ENCODE data around the gene KAT14. TPM values are rescaled to one million over a fixed set of nuclear protein-coding genes. Genes with fewer than 3 reads are reported as not detected.
A peak's percentile ranks its signal among the peaks of the same experiment; 100 is the strongest.
"Not testable (repeated sequence)": the region's sequence is repeated elsewhere in the genome, so short reads cannot be mapped to it uniquely, and the experiment has no call there.

KAT14 gene
- total RNA-seq, 1 donor from 2014 or later = 8.4 TPM

GRCh38 chr20:18223409-18223808 is 85.7 kb downstream of the KAT14 start:
- no peak overlapping the region for H2AFZ ChIP-seq (ENCODE audit: low read depth, low read length)

DNA sequence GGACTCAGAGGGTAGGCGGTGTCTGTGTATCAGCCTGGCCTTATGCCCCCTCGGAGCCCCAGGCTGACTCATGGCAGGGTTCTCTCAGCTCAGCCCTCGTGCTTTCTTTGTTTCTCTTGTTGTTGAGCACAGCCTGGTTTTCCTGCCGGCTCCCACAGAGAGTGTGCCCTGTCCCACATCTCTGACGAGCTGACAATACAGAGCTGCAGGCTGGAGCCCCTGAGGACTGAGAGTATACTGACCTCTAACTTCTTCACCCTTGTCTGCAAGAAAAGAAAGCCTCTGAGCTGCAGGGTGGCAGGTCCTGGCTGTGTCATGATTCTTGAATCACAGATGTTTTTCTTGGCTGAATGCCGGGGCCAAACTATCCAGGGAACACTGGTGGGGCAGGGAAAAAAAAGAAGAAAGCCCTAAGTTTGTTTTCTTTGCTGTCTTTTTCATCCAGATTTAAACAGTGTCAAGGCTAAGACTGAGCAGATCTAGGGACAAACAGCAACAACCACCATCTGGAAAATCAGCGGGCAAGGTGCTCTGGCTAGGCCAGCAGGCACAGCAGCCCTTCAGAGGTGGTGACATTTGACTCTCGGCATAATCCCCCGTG is 87.4 kb downstream of the KAT14 start:
- no peaks in the 10 kb centered on the region for H3K79me2 ChIP-seq (ENCODE audit: insufficient read depth, low read length)
- no peaks in the 10 kb centered on the region for H3K36me3 ChIP-seq (ENCODE audit: insufficient read depth, low read length)
- no peaks in the 10 kb centered on the region for H3K27me3 ChIP-seq (ENCODE audit: insufficient read depth, low read length)
- Mint-ChIP-seq H3K27ac (ENCODE audit: unreplicated experiment) (peak overlapping the region; percentile 79), H3K4me1 (ENCODE audit: low read depth, unreplicated experiment) (peaks cover 31% of the 10 kb centered on the region), H3K36me3 (ENCODE audit: low read depth, unreplicated experiment) (no peaks in the 10 kb centered on the region), H3K4me3 (ENCODE audit: unreplicated experiment) (peak overlapping the region; percentile 34), H3K9me3 (ENCODE audit: unreplicated experiment) (peaks cover 2% of the 10 kb centered on the region), H3K27me3 (ENCODE audit: low read depth, unreplicated experiment) (no peaks in the 10 kb centered on the region)
- peak overlapping the region; percentile 37 for H2AFZ ChIP-seq (ENCODE audit: low read depth, low read length)
- no peak for TF ChIP-seq EZH2 (IDR thresholded peaks at IDR 0.05; ENCODE audit: insufficient read depth, low read length)
- TF ChIP-seq, protein P1, sequence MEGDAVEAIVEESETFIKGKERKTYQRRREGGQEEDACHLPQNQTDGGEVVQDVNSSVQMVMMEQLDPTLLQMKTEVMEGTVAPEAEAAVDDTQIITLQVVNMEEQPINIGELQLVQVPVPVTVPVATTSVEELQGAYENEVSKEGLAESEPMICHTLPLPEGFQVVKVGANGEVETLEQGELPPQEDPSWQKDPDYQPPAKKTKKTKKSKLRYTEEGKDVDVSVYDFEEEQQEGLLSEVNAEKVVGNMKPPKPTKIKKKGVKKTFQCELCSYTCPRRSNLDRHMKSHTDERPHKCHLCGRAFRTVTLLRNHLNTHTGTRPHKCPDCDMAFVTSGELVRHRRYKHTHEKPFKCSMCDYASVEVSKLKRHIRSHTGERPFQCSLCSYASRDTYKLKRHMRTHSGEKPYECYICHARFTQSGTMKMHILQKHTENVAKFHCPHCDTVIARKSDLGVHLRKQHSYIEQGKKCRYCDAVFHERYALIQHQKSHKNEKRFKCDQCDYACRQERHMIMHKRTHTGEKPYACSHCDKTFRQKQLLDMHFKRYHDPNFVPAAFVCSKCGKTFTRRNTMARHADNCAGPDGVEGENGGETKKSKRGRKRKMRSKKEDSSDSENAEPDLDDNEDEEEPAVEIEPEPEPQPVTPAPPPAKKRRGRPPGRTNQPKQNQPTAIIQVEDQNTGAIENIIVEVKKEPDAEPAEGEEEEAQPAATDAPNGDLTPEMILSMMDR (IDR thresholded peaks at IDR 0.05; ENCODE audit: insufficient read depth, low read depth, low read length) = no peak
- H3K9me3 ChIP-seq (ENCODE audit: insufficient read depth, low read depth, low read length) = no peaks in the 10 kb centered on the region
- H3K27ac ChIP-seq (ENCODE audit: low read depth, low read length) = no peak overlapping the region
- H3K4me1 ChIP-seq (ENCODE audit: insufficient read depth, low read length) = peaks cover 13% of the 10 kb centered on the region
- H4K20me1 ChIP-seq (ENCODE audit: insufficient read depth, low read length) = no peaks in the 10 kb centered on the region
- DNase-seq (ENCODE audit: low read depth) = peak; percentile 41
- peak overlapping the region; percentile 80 for H3K4me2 ChIP-seq (ENCODE audit: low read length)
- FAIRE-seq = no peak
- H3K9ac ChIP-seq (ENCODE audit: low read length) = peak overlapping the region; percentile 7
- peak overlapping the region; percentile 35 for H3K4me3 ChIP-seq (ENCODE audit: insufficient read depth, low read depth, low read length)

More at GRCh38 chr20:18223409-18223808, 85.7 kb downstream of the KAT14 start:
- no peaks in the 10 kb centered on the region for H3K9me3 ChIP-seq (ENCODE audit: insufficient read depth, low read depth, low read length)
- H3K27me3 Mint-ChIP-seq (ENCODE audit: low read depth, unreplicated experiment) = peaks cover 2% of the 10 kb centered on the region
- FAIRE-seq (no peak), DNase-seq (ENCODE audit: low read depth) (no peak)
- no peaks in the 10 kb centered on the region for H4K20me1 ChIP-seq (ENCODE audit: insufficient read depth, low read length)
- peak overlapping the region; percentile 9 for H3K4me3 Mint-ChIP-seq (ENCODE audit: unreplicated experiment)
- H3K4me2 ChIP-seq (ENCODE audit: low read length) = no peak overlapping the region
- H3K36me3 ChIP-seq (ENCODE audit: insufficient read depth, low read length) = no peaks in the 10 kb centered on the region
- no peaks in the 10 kb centered on the region for H3K36me3 Mint-ChIP-seq (ENCODE audit: low read depth, unreplicated experiment)
- no peak overlapping the region for H3K4me3 ChIP-seq (ENCODE audit: insufficient read depth, low read depth, low read length)
- peaks cover 3% of the 10 kb centered on the region for H3K9me3 Mint-ChIP-seq (ENCODE audit: unreplicated experiment)
- no peak overlapping the region for H3K27ac ChIP-seq (ENCODE audit: low read depth, low read length)
- H3K27me3 ChIP-seq (ENCODE audit: insufficient read depth, low read length) = no peaks in the 10 kb centered on the region
- H3K9ac ChIP-seq (ENCODE audit: low read length) = no peak overlapping the region
- H3K4me1 Mint-ChIP-seq (ENCODE audit: low read depth, unreplicated experiment) = peaks cover 31% of the 10 kb centered on the region
- no peak overlapping the region for H3K27ac Mint-ChIP-seq (ENCODE audit: unreplicated experiment)
- no peak for TF ChIP-seq EZH2 (IDR thresholded peaks at IDR 0.05; ENCODE audit: insufficient read depth, low read length)
- TF ChIP-seq, protein P1 (IDR thresholded peaks at IDR 0.05; ENCODE audit: insufficient read depth, low read depth, low read length) = no peak
- peaks cover 13% of the 10 kb centered on the region for H3K4me1 ChIP-seq (ENCODE audit: insufficient read depth, low read length)
- H3K79me2 ChIP-seq (ENCODE audit: insufficient read depth, low read length) = no peaks in the 10 kb centered on the region

DNA sequence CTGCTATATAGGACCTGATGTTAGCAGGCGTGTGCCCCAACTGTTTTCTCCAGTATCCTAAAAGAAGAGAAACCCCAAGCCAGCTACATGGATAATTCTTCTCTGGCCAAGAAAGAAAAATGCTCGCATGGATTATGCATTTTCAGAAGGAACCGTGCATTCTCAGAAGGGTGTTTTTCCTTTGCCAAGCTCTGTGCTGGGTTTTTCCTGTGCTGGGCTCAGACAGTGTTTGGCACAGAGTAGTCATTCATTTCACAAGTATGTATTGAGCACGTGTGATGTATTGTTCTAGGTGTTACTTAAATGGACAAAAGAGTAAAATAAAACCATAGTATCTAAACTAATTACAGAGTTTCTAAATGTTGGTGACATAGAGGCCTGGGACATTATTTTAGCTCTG is 88.0 kb downstream of the KAT14 start:
- Mint-ChIP-seq H3K27me3 (ENCODE audit: low read depth, unreplicated experiment) (no peaks in the 10 kb centered on the region), H3K27ac (ENCODE audit: unreplicated experiment) (no peak overlapping the region), H3K9me3 (ENCODE audit: unreplicated experiment) (no peaks in the 10 kb centered on the region), H3K36me3 (ENCODE audit: low read depth, unreplicated experiment) (no peaks in the 10 kb centered on the region), H3K4me3 (ENCODE audit: unreplicated experiment) (no peak overlapping the region), H3K4me1 (ENCODE audit: low read depth, unreplicated experiment) (peaks cover 31% of the 10 kb centered on the region)
- peak overlapping the region; percentile 80 for H3K4me2 ChIP-seq (ENCODE audit: low read length)
- TF ChIP-seq, protein P1 (IDR thresholded peaks at IDR 0.05; ENCODE audit: insufficient read depth, low read depth, low read length) = no peak
- TF ChIP-seq EZH2 (IDR thresholded peaks at IDR 0.05; ENCODE audit: insufficient read depth, low read length) = no peak
- H3K27me3 ChIP-seq (ENCODE audit: insufficient read depth, low read length) = no peaks in the 10 kb centered on the region
- H3K27ac ChIP-seq (ENCODE audit: low read depth, low read length) = no peak overlapping the region
- H3K36me3 ChIP-seq (ENCODE audit: insufficient read depth, low read length) = no peaks in the 10 kb centered on the region
- peaks cover 13% of the 10 kb centered on the region for H3K4me1 ChIP-seq (ENCODE audit: insufficient read depth, low read length)
- no peaks in the 10 kb centered on the region for H3K9me3 ChIP-seq (ENCODE audit: insufficient read depth, low read depth, low read length)
- peak; percentile 4 for DNase-seq (ENCODE audit: low read depth)
- FAIRE-seq = no peak
- H2AFZ ChIP-seq (ENCODE audit: low read depth, low read length) = no peak overlapping the region
- peak overlapping the region; percentile 7 for H3K9ac ChIP-seq (ENCODE audit: low read length)
- no peaks in the 10 kb centered on the region for H3K79me2 ChIP-seq (ENCODE audit: insufficient read depth, low read length)
- no peaks in the 10 kb centered on the region for H4K20me1 ChIP-seq (ENCODE audit: insufficient read depth, low read length)
- no peak overlapping the region for H3K4me3 ChIP-seq (ENCODE audit: insufficient read depth, low read depth, low read length)

- H3K9me3 Mint-ChIP-seq (ENCODE audit: unreplicated experiment); DNase-seq (ENCODE audit: low read depth); H4K20me1 ChIP-seq (ENCODE audit: insufficient read depth, low read length); H3K27ac Mint-ChIP-seq (ENCODE audit: unreplicated experiment); H3K9ac ChIP-seq (ENCODE audit: low read length); H3K4me3 Mint-ChIP-seq (ENCODE audit: unreplicated experiment); FAIRE-seq; H2AFZ ChIP-seq (ENCODE audit: low read depth, low read length); H3K79me2 ChIP-seq (ENCODE audit: insufficient read depth, low read length); H3K4me3 ChIP-seq (ENCODE audit: insufficient read depth, low read depth, low read length); H3K27me3 ChIP-seq (ENCODE audit: insufficient read depth, low read length); H3K4me2 ChIP-seq (ENCODE audit: low read length); H3K27ac ChIP-seq (ENCODE audit: low read depth, low read length); H3K36me3 Mint-ChIP-seq (ENCODE audit: low read depth, unreplicated experiment); H3K36me3 ChIP-seq (ENCODE audit: insufficient read depth, low read length); H3K9me3 ChIP-seq (ENCODE audit: insufficient read depth, low read depth, low read length); H3K27me3 Mint-ChIP-seq (ENCODE audit: low read depth, unreplicated experiment): not testable (repeated sequence)
- H3K4me1 Mint-ChIP-seq (ENCODE audit: low read depth, unreplicated experiment) = peaks cover 28% of the 10 kb centered on the region
- H3K4me1 ChIP-seq (ENCODE audit: insufficient read depth, low read length) = peaks cover 13% of the 10 kb centered on the region
These were observed 89.1 kb downstream of the KAT14 start for GRCh38 chr20:18226741-18227140.

All from astrocyte (in vitro differentiated cells and primary cell).